HEK293 (cell line): Measurements from ENCODE around the gene TAS2R9.

Source experiments
- CTCF ChIA-PET: fragments of 350-600 bp; formaldehyde crosslinking; extraction: SDS; loops from one replicate; lab custom pipeline; 2021; ENCODE audit warnings: antibody characterized with exemption; lab: Yijun Ruan, JAX
- POLR2A ChIA-PET: fragments of 300-600 bp; formaldehyde crosslinking; extraction: SDS; loops from one replicate; lab custom pipeline; 2020; ENCODE audit warnings: antibody characterized with exemption, inconsistent platforms; lab: Yijun Ruan, JAX
- H3K27ac ChIP-seq: fragments of 200-500 bp; sonication (Bioruptor generic); 2 replicates; pipeline ENCODE4 v1.5.1; 2014; ENCODE audit warnings: low read depth, low read length, control low read depth, inconsistent platforms; ENCODE audit errors: extremely low read depth
- H3K36me3 ChIP-seq, 2 experiments: fragments of 200-500 bp in 1 of 2; sonication (Bioruptor generic) in 1 of 2; 1 replicate in 1 of 2; 2 replicates in 1 of 2; pipeline ENCODE4 v1.5.1; 2014 to 2017; ENCODE audit warnings: inconsistent platforms in 2 of 2, low read length in 2 of 2; ENCODE audit not compliant: control insufficient read depth in 2 of 2, insufficient read depth in 1 of 2
- H3K4me1 ChIP-seq: fragments of 200-500 bp; sonication (Bioruptor generic); 2 replicates; pipeline ENCODE4 v1.5.1; 2014; ENCODE audit warnings: mild to moderate bottlenecking, low read length, inconsistent platforms; ENCODE audit not compliant: control insufficient read depth, insufficient read depth
- H3K4me3 ChIP-seq: 2 replicates; pipeline ENCODE4 v1.5.1; 2011; ENCODE audit warnings: low read depth, mild to moderate bottlenecking, control low read depth, low read length, moderate library complexity
- H3K9me3 ChIP-seq: fragments of 200-500 bp; sonication (Bioruptor generic); 2 replicates; pipeline ENCODE4 v1.5.1; 2014; ENCODE audit warnings: low read depth, low read length, inconsistent platforms; ENCODE audit not compliant: control insufficient read depth, insufficient read depth
- ATF2 ChIP-seq: fragments of 450-650 bp; formaldehyde crosslinking; IDR thresholded peaks from 2 replicates; pipeline ENCODE4 v1.5.1; 2016; ENCODE audit warnings: missing biosample characterization, missing genetic modification characterization, low read depth
- FEZF1 ChIP-seq: fragments of 450-650 bp; formaldehyde crosslinking; IDR thresholded peaks from 2 replicates; pipeline ENCODE4 v1.5.1; 2016; ENCODE audit warnings: missing biosample characterization, missing genetic modification characterization
- KLF8 ChIP-seq: fragments of 450-650 bp; formaldehyde crosslinking; IDR thresholded peaks from 2 replicates; pipeline ENCODE4 v1.5.1; 2016; ENCODE audit warnings: missing biosample characterization, missing genetic modification characterization
- YY2 ChIP-seq: fragments of 450-650 bp; formaldehyde crosslinking; IDR thresholded peaks from 2 replicates; pipeline ENCODE4 v1.5.1; 2016; ENCODE audit warnings: missing biosample characterization, missing genetic modification characterization
- ZIC2 ChIP-seq: fragments of 450-650 bp; formaldehyde crosslinking; IDR thresholded peaks from 2 replicates; pipeline ENCODE4 v1.5.1; 2016; ENCODE audit warnings: missing biosample characterization, missing genetic modification characterization
- ZNF140 ChIP-seq: fragments of 450-650 bp; formaldehyde crosslinking; IDR thresholded peaks from 2 replicates; pipeline ENCODE4 v1.5.1; 2016; ENCODE audit warnings: missing biosample characterization, missing genetic modification characterization
- ZNF341 ChIP-seq: fragments of 450-650 bp; formaldehyde crosslinking; IDR thresholded peaks from 2 replicates; pipeline ENCODE4; 2016; ENCODE audit warnings: low read depth, missing biosample characterization, missing genetic modification characterization
- ZNF394 ChIP-seq: fragments of 450-650 bp; formaldehyde crosslinking; IDR thresholded peaks from 2 replicates; pipeline ENCODE4 v1.5.1; 2016; ENCODE audit warnings: missing biosample characterization, missing genetic modification characterization, mild to moderate bottlenecking, moderate library complexity, borderline replicate concordance
- ZNF473 ChIP-seq: fragments of 450-650 bp; formaldehyde crosslinking; IDR thresholded peaks from 2 replicates; pipeline ENCODE4 v1.5.1; 2017; ENCODE audit warnings: missing biosample characterization, missing genetic modification characterization
- ZNF513 ChIP-seq: fragments of 450-650 bp; IDR thresholded peaks from 2 replicates; pipeline ENCODE4 v1.5.1; 2018; ENCODE audit warnings: missing biosample characterization, missing genetic modification characterization
- ZNF560 ChIP-seq: fragments of 450-650 bp; formaldehyde crosslinking; IDR thresholded peaks from 2 replicates; pipeline ENCODE4 v1.5.1; 2017; ENCODE audit warnings: missing biosample characterization, missing genetic modification characterization, borderline replicate concordance
- TF ChIP-seq, protein P1 (sequence below): fragments of 450-650 bp; formaldehyde crosslinking; IDR thresholded peaks from 2 replicates; pipeline ENCODE4 v1.5.1; 2016; ENCODE audit warnings: missing biosample characterization, missing genetic modification characterization
- TF ChIP-seq, protein P2 (sequence below): fragments of 450-650 bp; formaldehyde crosslinking; IDR thresholded peaks from 2 replicates; pipeline ENCODE4 v1.5.1; 2016; ENCODE audit warnings: missing biosample characterization, missing genetic modification characterization, borderline replicate concordance
- TF ChIP-seq, protein P3 (sequence below): fragments of 450-650 bp; formaldehyde crosslinking; IDR thresholded peaks from 2 replicates; pipeline ENCODE4 v1.5.1; 2016; ENCODE audit warnings: missing biosample characterization, missing genetic modification characterization, low read depth
- TF ChIP-seq, protein P4 (sequence below): fragments of 450-650 bp; formaldehyde crosslinking; IDR thresholded peaks from 2 replicates; pipeline ENCODE4 v1.5.1; 2016; ENCODE audit warnings: missing biosample characterization, missing genetic modification characterization

Gene TAS2R9

GRCh38 chr12:10810068-10810467 is at the start of gene TAS2R9:
TSS of gene TAS2R9 (minus strand) at chr12:10810168. CDS start at chr12:10810075, 93 bp downstream.
- no peaks in the 10 kb centered on the region for H3K4me1 ChIP-seq
- TF ChIP-seq ZNF513 (tag by site-specific recombination) = no peak
- no peak for TF ChIP-seq ZIC2 (tag by site-specific recombination)
- TF ChIP-seq ZNF140 = no peak
- TF ChIP-seq ZNF473 = no peak
- TF ChIP-seq YY2 (tag by site-specific recombination) = no peak
- no peak for TF ChIP-seq KLF8 (tag by site-specific recombination)
- no peak for TF ChIP-seq ATF2 (tag by site-specific recombination)
- TF ChIP-seq ZNF394 (tag by site-specific recombination) = no peak
- no peak for TF ChIP-seq FEZF1 (tag by site-specific recombination)
- TF ChIP-seq, protein P1, sequence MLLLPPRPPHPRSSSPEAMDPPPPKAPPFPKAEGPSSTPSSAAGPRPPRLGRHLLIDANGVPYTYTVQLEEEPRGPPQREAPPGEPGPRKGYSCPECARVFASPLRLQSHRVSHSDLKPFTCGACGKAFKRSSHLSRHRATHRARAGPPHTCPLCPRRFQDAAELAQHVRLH (tag by site-specific recombination) = no peak
- no peak for TF ChIP-seq ZNF341 (tag by site-specific recombination)
- TF ChIP-seq, protein P2, sequence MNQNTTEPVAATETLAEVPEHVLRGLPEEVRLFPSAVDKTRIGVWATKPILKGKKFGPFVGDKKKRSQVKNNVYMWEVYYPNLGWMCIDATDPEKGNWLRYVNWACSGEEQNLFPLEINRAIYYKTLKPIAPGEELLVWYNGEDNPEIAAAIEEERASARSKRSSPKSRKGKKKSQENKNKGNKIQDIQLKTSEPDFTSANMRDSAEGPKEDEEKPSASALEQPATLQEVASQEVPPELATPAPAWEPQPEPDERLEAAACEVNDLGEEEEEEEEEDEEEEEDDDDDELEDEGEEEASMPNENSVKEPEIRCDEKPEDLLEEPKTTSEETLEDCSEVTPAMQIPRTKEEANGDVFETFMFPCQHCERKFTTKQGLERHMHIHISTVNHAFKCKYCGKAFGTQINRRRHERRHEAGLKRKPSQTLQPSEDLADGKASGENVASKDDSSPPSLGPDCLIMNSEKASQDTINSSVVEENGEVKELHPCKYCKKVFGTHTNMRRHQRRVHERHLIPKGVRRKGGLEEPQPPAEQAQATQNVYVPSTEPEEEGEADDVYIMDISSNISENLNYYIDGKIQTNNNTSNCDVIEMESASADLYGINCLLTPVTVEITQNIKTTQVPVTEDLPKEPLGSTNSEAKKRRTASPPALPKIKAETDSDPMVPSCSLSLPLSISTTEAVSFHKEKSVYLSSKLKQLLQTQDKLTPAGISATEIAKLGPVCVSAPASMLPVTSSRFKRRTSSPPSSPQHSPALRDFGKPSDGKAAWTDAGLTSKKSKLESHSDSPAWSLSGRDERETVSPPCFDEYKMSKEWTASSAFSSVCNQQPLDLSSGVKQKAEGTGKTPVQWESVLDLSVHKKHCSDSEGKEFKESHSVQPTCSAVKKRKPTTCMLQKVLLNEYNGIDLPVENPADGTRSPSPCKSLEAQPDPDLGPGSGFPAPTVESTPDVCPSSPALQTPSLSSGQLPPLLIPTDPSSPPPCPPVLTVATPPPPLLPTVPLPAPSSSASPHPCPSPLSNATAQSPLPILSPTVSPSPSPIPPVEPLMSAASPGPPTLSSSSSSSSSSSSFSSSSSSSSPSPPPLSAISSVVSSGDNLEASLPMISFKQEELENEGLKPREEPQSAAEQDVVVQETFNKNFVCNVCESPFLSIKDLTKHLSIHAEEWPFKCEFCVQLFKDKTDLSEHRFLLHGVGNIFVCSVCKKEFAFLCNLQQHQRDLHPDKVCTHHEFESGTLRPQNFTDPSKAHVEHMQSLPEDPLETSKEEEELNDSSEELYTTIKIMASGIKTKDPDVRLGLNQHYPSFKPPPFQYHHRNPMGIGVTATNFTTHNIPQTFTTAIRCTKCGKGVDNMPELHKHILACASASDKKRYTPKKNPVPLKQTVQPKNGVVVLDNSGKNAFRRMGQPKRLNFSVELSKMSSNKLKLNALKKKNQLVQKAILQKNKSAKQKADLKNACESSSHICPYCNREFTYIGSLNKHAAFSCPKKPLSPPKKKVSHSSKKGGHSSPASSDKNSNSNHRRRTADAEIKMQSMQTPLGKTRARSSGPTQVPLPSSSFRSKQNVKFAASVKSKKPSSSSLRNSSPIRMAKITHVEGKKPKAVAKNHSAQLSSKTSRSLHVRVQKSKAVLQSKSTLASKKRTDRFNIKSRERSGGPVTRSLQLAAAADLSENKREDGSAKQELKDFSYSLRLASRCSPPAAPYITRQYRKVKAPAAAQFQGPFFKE (tag by site-specific recombination) = no peak
- TF ChIP-seq ZNF560 = no peak
- TF ChIP-seq, protein P3, sequence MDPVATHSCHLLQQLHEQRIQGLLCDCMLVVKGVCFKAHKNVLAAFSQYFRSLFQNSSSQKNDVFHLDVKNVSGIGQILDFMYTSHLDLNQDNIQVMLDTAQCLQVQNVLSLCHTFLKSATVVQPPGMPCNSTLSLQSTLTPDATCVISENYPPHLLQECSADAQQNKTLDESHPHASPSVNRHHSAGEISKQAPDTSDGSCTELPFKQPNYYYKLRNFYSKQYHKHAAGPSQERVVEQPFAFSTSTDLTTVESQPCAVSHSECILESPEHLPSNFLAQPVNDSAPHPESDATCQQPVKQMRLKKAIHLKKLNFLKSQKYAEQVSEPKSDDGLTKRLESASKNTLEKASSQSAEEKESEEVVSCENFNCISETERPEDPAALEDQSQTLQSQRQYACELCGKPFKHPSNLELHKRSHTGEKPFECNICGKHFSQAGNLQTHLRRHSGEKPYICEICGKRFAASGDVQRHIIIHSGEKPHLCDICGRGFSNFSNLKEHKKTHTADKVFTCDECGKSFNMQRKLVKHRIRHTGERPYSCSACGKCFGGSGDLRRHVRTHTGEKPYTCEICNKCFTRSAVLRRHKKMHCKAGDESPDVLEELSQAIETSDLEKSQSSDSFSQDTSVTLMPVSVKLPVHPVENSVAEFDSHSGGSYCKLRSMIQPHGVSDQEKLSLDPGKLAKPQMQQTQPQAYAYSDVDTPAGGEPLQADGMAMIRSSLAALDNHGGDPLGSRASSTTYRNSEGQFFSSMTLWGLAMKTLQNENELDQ = no peak
- TF ChIP-seq, protein P4, sequence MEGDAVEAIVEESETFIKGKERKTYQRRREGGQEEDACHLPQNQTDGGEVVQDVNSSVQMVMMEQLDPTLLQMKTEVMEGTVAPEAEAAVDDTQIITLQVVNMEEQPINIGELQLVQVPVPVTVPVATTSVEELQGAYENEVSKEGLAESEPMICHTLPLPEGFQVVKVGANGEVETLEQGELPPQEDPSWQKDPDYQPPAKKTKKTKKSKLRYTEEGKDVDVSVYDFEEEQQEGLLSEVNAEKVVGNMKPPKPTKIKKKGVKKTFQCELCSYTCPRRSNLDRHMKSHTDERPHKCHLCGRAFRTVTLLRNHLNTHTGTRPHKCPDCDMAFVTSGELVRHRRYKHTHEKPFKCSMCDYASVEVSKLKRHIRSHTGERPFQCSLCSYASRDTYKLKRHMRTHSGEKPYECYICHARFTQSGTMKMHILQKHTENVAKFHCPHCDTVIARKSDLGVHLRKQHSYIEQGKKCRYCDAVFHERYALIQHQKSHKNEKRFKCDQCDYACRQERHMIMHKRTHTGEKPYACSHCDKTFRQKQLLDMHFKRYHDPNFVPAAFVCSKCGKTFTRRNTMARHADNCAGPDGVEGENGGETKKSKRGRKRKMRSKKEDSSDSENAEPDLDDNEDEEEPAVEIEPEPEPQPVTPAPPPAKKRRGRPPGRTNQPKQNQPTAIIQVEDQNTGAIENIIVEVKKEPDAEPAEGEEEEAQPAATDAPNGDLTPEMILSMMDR (tag by site-specific recombination) = no peak
- ChIA-PET CTCF (no interaction called here), POLR2A (no interaction called here)
- no peak within 1 kb of the TSS for H3K27ac ChIP-seq
- H3K9me3 ChIP-seq = no peaks in the 10 kb centered on the region
- no peak within 1 kb of the TSS for H3K4me3 ChIP-seq
- no peaks in the 10 kb centered on the region for H3K36me3 ChIP-seq
